ENCODE data around the gene CELSR1. TPM values are rescaled to one million over a fixed set of nuclear protein-coding genes. Genes with fewer than 3 reads are reported as not detected.

The CELSR1 gene
- total and polyA plus RNA-seq, 2 of the 13 experiments (the other 11 are each of a cell fraction or from before 2014, with no cell fraction given) = 0.78 to 1.8 TPM

DNA sequence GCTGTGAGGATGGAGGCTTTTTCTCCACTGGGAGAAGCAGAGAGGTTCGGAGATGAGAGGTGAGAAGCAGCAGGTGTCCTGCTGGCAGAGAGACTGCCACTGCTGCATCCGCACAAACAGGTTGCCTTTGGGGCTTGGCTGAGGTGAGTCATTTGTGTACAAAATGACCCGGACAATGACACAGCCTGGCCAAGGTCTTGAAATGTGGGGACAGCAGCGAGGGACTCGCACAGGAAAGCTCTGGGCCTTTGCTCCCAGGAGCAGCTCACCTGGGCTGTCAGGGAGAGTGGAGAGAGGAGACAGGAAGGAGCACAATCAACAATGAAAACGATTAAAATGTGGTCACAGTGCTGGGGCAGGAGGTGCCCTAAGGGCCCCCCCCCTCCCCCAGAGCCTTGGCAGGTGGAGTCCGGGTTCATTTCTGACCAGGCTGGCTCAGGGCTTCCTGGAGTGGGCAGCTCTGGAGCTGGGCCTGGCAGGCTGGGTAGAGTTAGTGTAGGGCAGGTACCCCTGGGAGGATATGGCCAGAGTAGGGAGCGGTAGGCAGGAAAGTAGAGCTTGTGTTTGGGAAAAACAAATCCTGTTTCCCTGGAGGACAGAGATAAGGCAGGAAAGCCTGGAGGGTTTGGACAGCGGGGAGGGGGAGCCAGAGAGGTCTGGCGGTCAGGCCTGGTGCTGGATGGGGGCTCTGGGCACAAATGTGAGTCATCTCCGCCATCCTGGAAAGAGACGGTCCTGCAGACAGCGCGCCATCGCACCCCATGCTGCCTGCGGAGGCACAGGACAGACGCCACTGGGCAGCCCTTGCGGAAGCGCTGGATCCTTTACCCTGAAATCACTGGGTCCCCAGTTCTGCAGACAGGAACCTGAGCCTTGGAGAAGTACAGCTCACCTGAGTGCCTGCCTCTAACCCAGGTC lies 37.8 kb upstream of the CELSR1 start (continued):
- TF ChIP-seq, protein P1, sequence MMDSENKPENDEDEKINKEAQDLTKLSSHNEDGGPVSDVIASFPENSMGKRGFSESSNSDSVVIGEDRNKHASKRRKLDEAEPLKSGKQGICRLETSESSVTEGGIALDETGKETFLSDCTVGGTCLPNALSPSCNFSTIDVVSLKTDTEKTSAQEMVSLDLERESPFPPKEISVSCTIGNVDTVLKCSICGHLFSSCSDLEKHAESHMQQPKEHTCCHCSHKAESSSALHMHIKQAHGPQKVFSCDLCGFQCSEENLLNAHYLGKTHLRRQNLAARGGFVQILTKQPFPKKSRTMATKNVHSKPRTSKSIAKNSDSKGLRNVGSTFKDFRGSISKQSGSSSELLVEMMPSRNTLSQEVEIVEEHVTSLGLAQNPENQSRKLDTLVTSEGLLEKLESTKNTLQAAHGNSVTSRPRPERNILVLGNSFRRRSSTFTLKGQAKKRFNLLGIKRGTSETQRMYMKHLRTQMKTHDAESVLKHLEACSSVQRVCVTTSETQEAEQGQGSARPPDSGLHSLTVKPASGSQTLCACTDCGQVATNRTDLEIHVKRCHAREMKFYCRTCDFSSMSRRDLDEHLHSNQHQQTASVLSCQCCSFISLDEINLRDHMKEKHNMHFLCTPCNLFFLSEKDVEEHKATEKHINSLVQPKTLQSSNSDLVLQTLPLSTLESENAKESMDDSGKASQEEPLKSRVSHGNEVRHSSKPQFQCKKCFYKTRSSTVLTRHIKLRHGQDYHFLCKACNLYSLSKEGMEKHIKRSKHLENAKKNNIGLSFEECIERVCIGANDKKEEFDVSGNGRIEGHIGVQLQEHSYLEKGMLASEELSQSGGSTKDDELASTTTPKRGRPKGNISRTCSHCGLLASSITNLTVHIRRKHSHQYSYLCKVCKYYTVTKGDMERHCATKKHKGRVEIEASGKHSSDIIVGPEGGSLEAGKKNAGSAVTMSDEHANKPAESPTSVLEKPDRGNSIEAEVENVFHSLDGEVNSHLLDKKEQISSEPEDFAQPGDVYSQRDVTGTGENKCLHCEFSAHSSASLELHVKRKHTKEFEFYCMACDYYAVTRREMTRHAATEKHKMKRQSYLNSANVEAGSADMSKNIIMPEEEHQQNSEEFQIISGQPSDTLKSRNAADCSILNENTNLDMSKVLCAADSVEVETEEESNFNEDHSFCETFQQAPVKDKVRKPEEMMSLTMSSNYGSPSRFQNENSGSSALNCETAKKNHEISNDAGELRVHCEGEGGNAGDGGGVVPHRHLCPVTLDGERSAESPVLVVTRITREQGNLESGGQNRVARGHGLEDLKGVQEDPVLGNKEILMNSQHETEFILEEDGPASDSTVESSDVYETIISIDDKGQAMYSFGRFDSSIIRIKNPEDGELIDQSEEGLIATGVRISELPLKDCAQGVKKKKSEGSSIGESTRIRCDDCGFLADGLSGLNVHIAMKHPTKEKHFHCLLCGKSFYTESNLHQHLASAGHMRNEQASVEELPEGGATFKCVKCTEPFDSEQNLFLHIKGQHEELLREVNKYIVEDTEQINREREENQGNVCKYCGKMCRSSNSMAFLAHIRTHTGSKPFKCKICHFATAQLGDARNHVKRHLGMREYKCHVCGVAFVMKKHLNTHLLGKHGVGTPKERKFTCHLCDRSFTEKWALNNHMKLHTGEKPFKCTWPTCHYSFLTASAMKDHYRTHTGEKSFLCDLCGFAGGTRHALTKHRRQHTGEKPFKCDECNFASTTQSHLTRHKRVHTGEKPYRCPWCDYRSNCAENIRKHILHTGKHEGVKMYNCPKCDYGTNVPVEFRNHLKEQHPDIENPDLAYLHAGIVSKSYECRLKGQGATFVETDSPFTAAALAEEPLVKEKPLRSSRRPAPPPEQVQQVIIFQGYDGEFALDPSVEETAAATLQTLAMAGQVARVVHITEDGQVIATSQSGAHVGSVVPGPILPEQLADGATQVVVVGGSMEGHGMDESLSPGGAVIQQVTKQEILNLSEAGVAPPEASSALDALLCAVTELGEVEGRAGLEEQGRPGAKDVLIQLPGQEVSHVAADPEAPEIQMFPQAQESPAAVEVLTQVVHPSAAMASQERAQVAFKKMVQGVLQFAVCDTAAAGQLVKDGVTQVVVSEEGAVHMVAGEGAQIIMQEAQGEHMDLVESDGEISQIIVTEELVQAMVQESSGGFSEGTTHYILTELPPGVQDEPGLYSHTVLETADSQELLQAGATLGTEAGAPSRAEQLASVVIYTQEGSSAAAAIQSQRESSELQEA (CRISPR knock-in tag; IDR thresholded peaks at IDR 0.05; ENCODE audit: not compliant biosample characterization) = no peak
- TF ChIP-seq SRF (IDR thresholded peaks at IDR 0.05; ENCODE audit: low read depth, low read length) = no peak
- peak in 1 of 2 experiments; percentile 74; a peak in 2 of 4 replicates for TF ChIP-seq KLF16 (CRISPR knock-in tag; IDR thresholded peaks at IDR 0.05)
- TF ChIP-seq ZNF275 (CRISPR knock-in tag; IDR thresholded peaks at IDR 0.05; ENCODE audit: borderline replicate concordance) = no peak
- TF ChIP-seq MEF2D (CRISPR knock-in tag; IDR thresholded peaks at IDR 0.05) = peak; percentile 42; the same call in 1 of the 2 replicates
- no peak for TF ChIP-seq TEAD2 (CRISPR knock-in tag; IDR thresholded peaks at IDR 0.05)
- TF ChIP-seq, protein P2, sequence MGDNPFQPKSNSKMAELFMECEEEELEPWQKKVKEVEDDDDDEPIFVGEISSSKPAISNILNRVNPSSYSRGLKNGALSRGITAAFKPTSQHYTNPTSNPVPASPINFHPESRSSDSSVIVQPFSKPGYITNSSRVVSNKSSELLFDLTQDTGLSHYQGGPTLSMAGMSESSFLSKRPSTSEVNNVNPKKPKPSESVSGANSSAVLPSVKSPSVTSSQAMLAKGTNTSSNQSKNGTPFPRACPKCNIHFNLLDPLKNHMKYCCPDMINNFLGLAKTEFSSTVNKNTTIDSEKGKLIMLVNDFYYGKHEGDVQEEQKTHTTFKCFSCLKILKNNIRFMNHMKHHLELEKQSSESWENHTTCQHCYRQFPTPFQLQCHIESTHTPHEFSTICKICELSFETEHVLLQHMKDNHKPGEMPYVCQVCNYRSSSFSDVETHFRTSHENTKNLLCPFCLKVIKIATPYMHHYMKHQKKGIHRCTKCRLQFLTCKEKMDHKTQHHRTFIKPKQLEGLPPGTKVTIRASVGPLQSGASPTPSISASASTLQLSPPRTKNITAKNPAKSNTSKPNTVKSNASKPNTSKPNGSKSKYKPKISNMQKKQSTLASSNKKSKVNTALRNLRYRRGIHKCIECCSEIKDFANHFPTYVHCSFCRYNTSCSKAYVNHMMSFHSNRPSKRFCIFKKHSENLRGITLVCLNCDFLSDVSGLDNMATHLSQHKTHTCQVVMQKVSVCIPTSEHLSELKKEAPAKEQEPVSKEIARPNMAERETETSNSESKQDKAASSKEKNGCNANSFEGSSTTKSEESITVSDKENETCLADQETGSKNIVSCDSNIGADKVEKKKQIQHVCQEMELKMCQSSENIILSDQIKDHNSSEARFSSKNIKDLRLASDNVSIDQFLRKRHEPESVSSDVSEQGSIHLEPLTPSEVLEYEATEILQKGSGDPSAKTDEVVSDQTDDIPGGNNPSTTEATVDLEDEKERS (CRISPR knock-in tag; IDR thresholded peaks at IDR 0.05) = peak; percentile 54; the same call in 1 of the 2 replicates
- TF ChIP-seq, protein P3, sequence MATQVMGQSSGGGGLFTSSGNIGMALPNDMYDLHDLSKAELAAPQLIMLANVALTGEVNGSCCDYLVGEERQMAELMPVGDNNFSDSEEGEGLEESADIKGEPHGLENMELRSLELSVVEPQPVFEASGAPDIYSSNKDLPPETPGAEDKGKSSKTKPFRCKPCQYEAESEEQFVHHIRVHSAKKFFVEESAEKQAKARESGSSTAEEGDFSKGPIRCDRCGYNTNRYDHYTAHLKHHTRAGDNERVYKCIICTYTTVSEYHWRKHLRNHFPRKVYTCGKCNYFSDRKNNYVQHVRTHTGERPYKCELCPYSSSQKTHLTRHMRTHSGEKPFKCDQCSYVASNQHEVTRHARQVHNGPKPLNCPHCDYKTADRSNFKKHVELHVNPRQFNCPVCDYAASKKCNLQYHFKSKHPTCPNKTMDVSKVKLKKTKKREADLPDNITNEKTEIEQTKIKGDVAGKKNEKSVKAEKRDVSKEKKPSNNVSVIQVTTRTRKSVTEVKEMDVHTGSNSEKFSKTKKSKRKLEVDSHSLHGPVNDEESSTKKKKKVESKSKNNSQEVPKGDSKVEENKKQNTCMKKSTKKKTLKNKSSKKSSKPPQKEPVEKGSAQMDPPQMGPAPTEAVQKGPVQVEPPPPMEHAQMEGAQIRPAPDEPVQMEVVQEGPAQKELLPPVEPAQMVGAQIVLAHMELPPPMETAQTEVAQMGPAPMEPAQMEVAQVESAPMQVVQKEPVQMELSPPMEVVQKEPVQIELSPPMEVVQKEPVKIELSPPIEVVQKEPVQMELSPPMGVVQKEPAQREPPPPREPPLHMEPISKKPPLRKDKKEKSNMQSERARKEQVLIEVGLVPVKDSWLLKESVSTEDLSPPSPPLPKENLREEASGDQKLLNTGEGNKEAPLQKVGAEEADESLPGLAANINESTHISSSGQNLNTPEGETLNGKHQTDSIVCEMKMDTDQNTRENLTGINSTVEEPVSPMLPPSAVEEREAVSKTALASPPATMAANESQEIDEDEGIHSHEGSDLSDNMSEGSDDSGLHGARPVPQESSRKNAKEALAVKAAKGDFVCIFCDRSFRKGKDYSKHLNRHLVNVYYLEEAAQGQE (IDR thresholded peaks at IDR 0.05; ENCODE audit: borderline replicate concordance in 1 of 2, low read depth in 1 of 2, low read length in 2 of 2) = no peak
- peak; percentile 56; the same call in 1 of the 2 replicates for TF ChIP-seq KDM6A (CRISPR knock-in tag; IDR thresholded peaks at IDR 0.05; ENCODE audit: low read depth)
- TF ChIP-seq TGIF2 (CRISPR knock-in tag; IDR thresholded peaks at IDR 0.05) = 0 out of 2 replicates have a peak, but pooled peaks have one; percentile 45
